NT2/D1 (cell line): ENCODE data around the gene DIS3L2.

Experiments
- SUZ12 ChIP-seq: IDR thresholded peaks from 2 replicates; pipeline ENCODE4 v1.6.1; 2011; ENCODE audit not compliant: insufficient read length, insufficient read depth; ENCODE audit errors: extremely low read depth
- YY1 ChIP-seq: IDR thresholded peaks from 2 replicates; pipeline ENCODE4 v1.6.1; 2011; ENCODE audit not compliant: insufficient read length, insufficient read depth
- ZNF274 ChIP-seq: IDR thresholded peaks from 2 replicates; pipeline ENCODE4 v1.6.1; 2011; ENCODE audit warnings: mild to moderate bottlenecking, low read depth, low read length

DNA sequence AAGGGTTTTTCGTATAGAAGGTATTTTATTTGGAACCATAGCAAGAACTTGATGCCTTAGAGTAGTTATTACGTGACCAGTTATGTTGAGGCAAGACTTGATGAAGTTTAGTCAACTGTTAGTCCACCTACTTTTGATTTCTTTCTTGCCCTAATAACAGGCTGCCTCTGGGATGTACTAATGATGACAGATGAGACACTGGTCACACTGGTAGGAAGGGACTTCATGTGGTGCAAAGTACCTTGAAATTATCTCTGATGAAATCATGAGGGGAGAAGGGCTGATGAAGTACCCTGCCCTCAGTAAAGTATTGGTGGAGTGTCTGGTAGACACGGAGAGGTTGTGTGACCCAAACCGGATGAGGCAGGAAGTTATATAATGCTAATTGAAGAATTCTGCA lies 5.4 kb downstream of the DIS3L2 start:
- no peak for TF ChIP-seq ZNF274
- TF ChIP-seq YY1: no peak
- TF ChIP-seq SUZ12: no peak
